OCI-LY1 (cell line): Measurements from ENCODE around the gene B4GALNT2.

Experiments
- CTCF ChIP-seq: fragments of 200-600 bp; sonication (generic), shearing (Covaris generic); IDR thresholded peaks from 2 replicates; pipeline ENCODE4 v1.5.1; 2017; ENCODE audit warnings: mild to moderate bottlenecking, antibody characterized with exemption, low read length, moderate library complexity, mixed read lengths
- EZH2 ChIP-seq: fragments of 200-600 bp; sonication (generic), shearing (Covaris generic); IDR thresholded peaks from 2 replicates; pipeline ENCODE4 v1.8.0; 2017; ENCODE audit warnings: borderline replicate concordance, mixed run types, mild to moderate bottlenecking, antibody characterized with exemption, low read length, moderate library complexity, mixed read lengths

GRCh38 chr17:49148171-49148570 lies 15.6 kb downstream of the B4GALNT2 start:
- no peak for TF ChIP-seq CTCF
- TF ChIP-seq EZH2: no peak
